ENCODE measurements around the gene SIL1.

SIL1 gene

GRCh38 chr5:138978581-138978980 lies 219.6 kb downstream of the SIL1 start:
- DNase-seq (ENCODE audit: low spot score): no peak

- DNase-seq (ENCODE audit: low spot score): no peak
These were observed 220.1 kb downstream of the SIL1 start for GRCh38 chr5:138978080-138978479.

GRCh38 chr5:138975098-138975847 lies 222.9 kb downstream of the SIL1 start:
- DNase-seq (ENCODE audit: low spot score): peak; percentile 65

- peak; percentile 77 for DNase-seq (ENCODE audit: low spot score)
These were observed 223.7 kb downstream of the SIL1 start for GRCh38 chr5:138974227-138975063.

GRCh38 chr5:138972836-138973235 lies 225.3 kb downstream of the SIL1 start:
- no peak for DNase-seq (ENCODE audit: low spot score)

- DNase-seq (ENCODE audit: low spot score): no peak
These were observed 225.9 kb downstream of the SIL1 start for GRCh38 chr5:138972230-138972629.

- no peak for DNase-seq (ENCODE audit: low spot score)
These were observed 228.7 kb downstream of the SIL1 start for GRCh38 chr5:138969323-138970002.

- DNase-seq (ENCODE audit: low spot score): peak; percentile 58
These were observed 229.6 kb downstream of the SIL1 start for GRCh38 chr5:138968601-138969000.

- no peak for DNase-seq (ENCODE audit: low spot score)
These were observed 230.2 kb downstream of the SIL1 start for GRCh38 chr5:138967791-138968448.

GRCh38 chr5:138966236-138966985 lies 231.8 kb downstream of the SIL1 start:
- DNase-seq (ENCODE audit: low spot score): no peak

GRCh38 chr5:138965626-138966025 lies 232.5 kb downstream of the SIL1 start:
- no peak for DNase-seq (ENCODE audit: low spot score)

GRCh38 chr5:138964647-138965201 lies 233.4 kb downstream of the SIL1 start:
- DNase-seq (ENCODE audit: low spot score): no peak

- DNase-seq (ENCODE audit: low spot score): no peak
These were observed 234.3 kb downstream of the SIL1 start for GRCh38 chr5:138963763-138964371.

- DNase-seq (ENCODE audit: low spot score): no peak
These were observed 235.4 kb downstream of the SIL1 start for GRCh38 chr5:138962614-138963370.

- no peak for DNase-seq (ENCODE audit: low spot score)
These were observed 236.4 kb downstream of the SIL1 start for GRCh38 chr5:138961729-138962128.

- no peak for DNase-seq (ENCODE audit: low spot score)
These were observed 236.9 kb downstream of the SIL1 start for GRCh38 chr5:138961221-138961620.

GRCh38 chr5:138960145-138960692 lies 237.9 kb downstream of the SIL1 start:
- DNase-seq (ENCODE audit: low spot score): no peak

GRCh38 chr5:138956801-138957200 lies 241.4 kb downstream of the SIL1 start:
- DNase-seq (ENCODE audit: low spot score): no peak

GRCh38 chr5:138955671-138956295 lies 242.4 kb downstream of the SIL1 start:
- no peak for DNase-seq (ENCODE audit: low spot score)
